Activated naive CD4-positive, alpha-beta T cell treated with anti-CD3 and anti-CD28 coated beads, Interleukin-2, amount 50 U/mL, for 16 hours (primary cell): ENCODE data around the gene ARID5B.

Experiments used
- DNase-seq: peaks from one replicate; pipeline ENCODE4 v3.0.0-alpha.2; 2020

ARID5B gene

GRCh38 chr10:61900829-61901792 is at the start of gene ARID5B:
Gene ARID5B, plus strand, starts transcription at chr10:61901699. Its CDS starts 11 bp downstream, at chr10:61901710.
- peak; percentile 59 for DNase-seq

- DNase-seq: no peak
Measured at GRCh38 chr10:61852261-61852660, 49.2 kb upstream of the ARID5B start.

GRCh38 chr10:61855771-61856170 is 45.7 kb upstream of the ARID5B start:
- no peak for DNase-seq

- no peak for DNase-seq
Measured at GRCh38 chr10:61857746-61858145, 43.8 kb upstream of the ARID5B start.

GRCh38 chr10:61859786-61860185 is 41.7 kb upstream of the ARID5B start:
- DNase-seq: no peak

GRCh38 chr10:61860964-61861758 is 40.3 kb upstream of the ARID5B start:
- DNase-seq: no peak

- no peak for DNase-seq
Measured at GRCh38 chr10:61863981-61864380, 37.5 kb upstream of the ARID5B start.

- DNase-seq: no peak
Measured at GRCh38 chr10:61866700-61867368, 34.7 kb upstream of the ARID5B start.

GRCh38 chr10:61867374-61867773 is 34.1 kb upstream of the ARID5B start:
- DNase-seq: peak; percentile 18

- peak; percentile 63 for DNase-seq
Measured at GRCh38 chr10:61867817-61868216, 33.7 kb upstream of the ARID5B start.

- no peak for DNase-seq
Measured at GRCh38 chr10:61869041-61869675, 32.3 kb upstream of the ARID5B start.

- no peak for DNase-seq
Measured at GRCh38 chr10:61869774-61870525, 31.5 kb upstream of the ARID5B start.

- DNase-seq: no peak
Measured at GRCh38 chr10:61870526-61870895, 31.0 kb upstream of the ARID5B start.

GRCh38 chr10:61871487-61871886 is 30.0 kb upstream of the ARID5B start:
- no peak for DNase-seq

GRCh38 chr10:61877887-61878739 is 23.4 kb upstream of the ARID5B start:
- DNase-seq: no peak

- no peak for DNase-seq
Measured at GRCh38 chr10:61878740-61879068, 22.8 kb upstream of the ARID5B start.

GRCh38 chr10:61882621-61883370 is 18.7 kb upstream of the ARID5B start:
- DNase-seq: peak; percentile 80

- DNase-seq: no peak
Measured at GRCh38 chr10:61883371-61884025, 18.0 kb upstream of the ARID5B start.

GRCh38 chr10:61887772-61888171 is 13.7 kb upstream of the ARID5B start:
- DNase-seq: no peak

- DNase-seq: no peak
Measured at GRCh38 chr10:61888744-61889143, 12.8 kb upstream of the ARID5B start.
